Right hindlimb (tissue), 1 donor: ENCODE measurements around the gene ADAMTSL3.

Experiments used
- DNase-seq: peaks from one replicate; pipeline ENCODE4 v3.0.0-alpha.2; 2018

ADAMTSL3 gene

GRCh38 chr15:83708328-83708727, 54.4 kb downstream of the ADAMTSL3 start:
- DNase-seq, result no peak

DNA sequence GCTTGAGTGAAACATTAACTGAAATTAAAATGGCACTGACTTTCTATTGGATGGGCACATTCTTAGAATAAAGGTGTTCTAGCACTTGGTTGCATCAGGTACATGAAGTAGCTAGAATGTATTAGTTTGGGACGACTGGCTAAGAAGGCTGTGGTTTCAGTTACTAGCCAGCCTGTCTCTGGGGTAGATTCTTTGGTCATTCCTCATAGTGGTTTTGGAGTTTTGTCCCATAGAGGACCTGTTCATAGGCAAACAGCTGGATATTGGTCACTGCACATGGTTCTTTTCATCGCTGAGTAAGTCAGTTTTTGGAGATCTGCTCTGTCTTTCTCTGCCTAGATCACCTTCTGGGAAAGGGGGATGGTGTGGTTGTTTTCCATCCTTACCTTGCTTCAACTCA, 55.3 kb downstream of the ADAMTSL3 start:
- no peak for DNase-seq

- DNase-seq, result no peak
Measured at GRCh38 chr15:83709811-83710210, 55.9 kb downstream of the ADAMTSL3 start.

DNA sequence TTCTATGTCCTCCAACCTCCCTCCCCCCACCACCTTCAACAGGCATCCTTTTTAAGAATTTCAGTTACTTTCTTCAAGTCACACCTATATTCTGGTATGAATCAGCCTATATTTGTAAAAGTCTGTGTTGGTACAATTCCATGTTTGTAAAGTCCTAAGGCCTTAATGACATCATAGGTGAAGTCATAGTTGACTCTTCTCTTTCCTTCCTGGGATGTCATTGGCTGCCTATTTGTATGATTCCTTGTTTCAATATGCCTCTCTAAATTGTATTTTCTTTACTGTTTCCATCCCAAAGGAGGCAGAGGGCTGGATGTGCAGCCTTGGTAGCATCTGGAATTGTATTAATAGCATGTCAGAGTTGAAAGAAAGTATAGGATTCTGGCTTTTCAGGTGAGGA, 56.5 kb downstream of the ADAMTSL3 start:
- DNase-seq, result no peak

DNA sequence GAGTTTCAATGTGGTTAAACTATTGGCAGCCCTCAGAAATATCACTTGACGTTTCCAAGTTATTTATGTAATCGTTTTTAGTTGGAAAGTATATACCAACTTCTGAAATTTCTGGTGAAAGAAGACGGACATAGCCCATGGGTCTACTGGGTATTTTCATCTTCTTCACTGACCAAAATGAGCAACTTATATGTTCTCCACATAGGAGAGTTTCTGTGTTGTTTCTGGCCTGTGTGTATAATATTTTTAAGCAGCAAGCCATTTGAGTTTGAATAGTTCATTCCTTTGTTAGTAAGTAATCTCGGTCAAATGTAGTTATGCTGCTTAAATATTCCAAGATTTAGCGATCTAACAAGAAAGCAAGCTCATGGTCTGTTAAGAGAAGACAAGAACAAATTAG, 57.3 kb downstream of the ADAMTSL3 start:
- DNase-seq, result no peak

GRCh38 chr15:83713242-83713641, 59.3 kb downstream of the ADAMTSL3 start:
- DNase-seq, result no peak

DNA sequence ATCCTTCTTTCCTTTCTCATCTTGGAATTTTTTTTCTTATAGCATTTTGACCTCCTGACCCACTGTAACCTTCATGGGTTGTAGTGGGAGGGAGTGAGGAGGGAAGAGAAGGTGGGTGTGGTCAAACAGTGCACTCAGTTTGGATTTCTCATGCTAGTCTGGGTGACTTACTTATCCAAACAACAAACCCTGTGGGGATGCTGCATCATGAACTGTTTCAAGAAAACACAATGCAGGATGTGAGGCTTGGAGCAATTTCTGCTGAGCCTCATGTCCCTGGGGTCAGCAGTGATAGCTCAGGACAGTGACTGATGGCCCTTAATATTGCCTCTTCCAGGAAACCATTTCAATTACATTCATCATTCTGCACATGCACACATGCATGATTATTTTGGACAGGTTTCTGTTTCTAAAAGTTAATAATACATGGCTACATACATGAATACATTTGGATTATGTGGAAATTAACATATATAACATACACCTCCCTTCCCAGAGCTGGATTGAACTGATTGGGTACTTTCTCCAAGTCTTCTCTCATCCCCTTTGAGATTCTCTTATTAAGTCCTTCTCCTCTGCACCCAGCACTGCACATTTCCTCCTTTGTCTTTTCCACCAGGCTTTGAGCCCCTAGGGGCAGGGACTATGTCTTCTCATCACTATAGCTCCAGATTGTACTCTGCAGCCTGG, 61.2 kb downstream of the ADAMTSL3 start:
- no peak for DNase-seq

DNA sequence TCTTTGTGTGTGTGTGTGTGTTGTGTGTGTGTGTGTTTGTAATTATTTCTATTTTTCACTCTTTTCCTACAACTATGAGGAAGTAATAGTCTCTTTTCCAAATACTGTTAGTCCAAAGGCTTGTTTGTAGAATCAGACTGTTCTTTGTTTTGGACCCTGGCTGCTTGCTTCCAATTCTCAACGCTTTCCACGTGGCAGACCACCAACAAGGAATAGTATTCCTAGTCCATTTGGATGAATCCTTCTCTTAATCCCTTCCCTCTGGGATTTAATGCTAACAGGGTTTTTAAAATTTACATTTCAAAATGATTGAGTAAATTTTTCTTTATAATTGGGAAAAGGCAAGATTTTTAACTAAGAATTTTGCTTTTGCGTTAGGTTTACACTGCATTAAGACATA, 62.7 kb downstream of the ADAMTSL3 start:
- DNase-seq, result no peak

GRCh38 chr15:83717010-83717409, 63.1 kb downstream of the ADAMTSL3 start:
- no peak for DNase-seq

- DNase-seq, result no peak
Measured at GRCh38 chr15:83720468-83720867, 66.5 kb downstream of the ADAMTSL3 start.

GRCh38 chr15:83721031-83721430, 67.1 kb downstream of the ADAMTSL3 start:
- no peak for DNase-seq

DNA sequence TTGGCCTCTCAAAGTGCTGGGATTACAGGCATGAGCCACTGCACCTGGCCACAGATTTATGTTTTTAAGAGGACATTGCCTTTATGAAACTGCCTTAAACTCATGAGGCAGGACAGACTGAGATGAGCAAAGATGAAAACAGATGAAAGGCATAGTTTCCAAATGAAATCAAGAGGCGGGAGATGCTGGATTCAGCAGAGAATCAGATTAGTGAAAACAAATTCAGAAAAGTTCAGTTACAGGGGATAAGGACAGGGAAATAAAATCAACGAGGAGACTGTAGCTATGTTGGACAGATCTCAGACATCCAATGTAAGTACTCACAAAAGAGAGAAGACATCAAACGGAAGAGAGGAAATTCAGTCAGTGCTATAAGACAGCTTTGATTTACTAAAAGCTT, 68.1 kb downstream of the ADAMTSL3 start:
- DNase-seq, result no peak

GRCh38 chr15:83723216-83723615, 69.3 kb downstream of the ADAMTSL3 start:
- no peak for DNase-seq

- DNase-seq, result no peak
Measured at GRCh38 chr15:83732196-83732595, 78.3 kb downstream of the ADAMTSL3 start.

- no peak for DNase-seq
Measured at GRCh38 chr15:83732770-83733169, 78.8 kb downstream of the ADAMTSL3 start.

- DNase-seq, result no peak
Measured at GRCh38 chr15:83733206-83733605, 79.3 kb downstream of the ADAMTSL3 start.

GRCh38 chr15:83733691-83734090, 79.8 kb downstream of the ADAMTSL3 start:
- DNase-seq, result no peak

- DNase-seq, result no peak
Measured at GRCh38 chr15:83734487-83734886, 80.6 kb downstream of the ADAMTSL3 start.

GRCh38 chr15:83739629-83740028, 85.7 kb downstream of the ADAMTSL3 start:
- no peak for DNase-seq

GRCh38 chr15:83745771-83746170, 91.8 kb downstream of the ADAMTSL3 start:
- no peak for DNase-seq

DNA sequence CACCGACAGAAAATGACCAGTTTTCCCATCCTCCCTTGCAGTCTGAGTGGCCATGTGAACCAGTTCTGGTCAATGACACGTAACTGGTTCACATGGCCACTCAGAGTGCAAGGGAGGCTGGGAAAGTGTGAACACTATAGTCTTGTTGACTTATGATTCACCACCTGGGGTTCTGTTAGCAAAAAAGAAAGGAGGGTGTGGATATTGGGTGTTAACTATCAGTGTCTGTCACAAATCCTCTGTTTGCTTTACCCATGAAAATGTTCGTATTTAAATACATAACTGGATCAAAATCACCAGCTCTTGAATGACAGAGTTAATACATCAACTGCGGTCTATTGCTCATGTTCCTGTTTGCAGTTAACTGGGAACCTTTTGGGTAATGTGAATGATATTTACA, 92.3 kb downstream of the ADAMTSL3 start:
- no peak for DNase-seq

- DNase-seq, result peak; percentile 61
Measured at GRCh38 chr15:83747050-83747717, 93.3 kb downstream of the ADAMTSL3 start.

GRCh38 chr15:83747718-83748110, 93.8 kb downstream of the ADAMTSL3 start:
- DNase-seq, result no peak

GRCh38 chr15:83753872-83754493, 100.1 kb downstream of the ADAMTSL3 start:
- no peak for DNase-seq
